ENCODE data around the gene RAD51B.
"Not testable (repeated sequence)": the region's sequence is repeated elsewhere in the genome, so short reads cannot be mapped to it uniquely, and the experiment has no call there.

Gene RAD51B

DNA sequence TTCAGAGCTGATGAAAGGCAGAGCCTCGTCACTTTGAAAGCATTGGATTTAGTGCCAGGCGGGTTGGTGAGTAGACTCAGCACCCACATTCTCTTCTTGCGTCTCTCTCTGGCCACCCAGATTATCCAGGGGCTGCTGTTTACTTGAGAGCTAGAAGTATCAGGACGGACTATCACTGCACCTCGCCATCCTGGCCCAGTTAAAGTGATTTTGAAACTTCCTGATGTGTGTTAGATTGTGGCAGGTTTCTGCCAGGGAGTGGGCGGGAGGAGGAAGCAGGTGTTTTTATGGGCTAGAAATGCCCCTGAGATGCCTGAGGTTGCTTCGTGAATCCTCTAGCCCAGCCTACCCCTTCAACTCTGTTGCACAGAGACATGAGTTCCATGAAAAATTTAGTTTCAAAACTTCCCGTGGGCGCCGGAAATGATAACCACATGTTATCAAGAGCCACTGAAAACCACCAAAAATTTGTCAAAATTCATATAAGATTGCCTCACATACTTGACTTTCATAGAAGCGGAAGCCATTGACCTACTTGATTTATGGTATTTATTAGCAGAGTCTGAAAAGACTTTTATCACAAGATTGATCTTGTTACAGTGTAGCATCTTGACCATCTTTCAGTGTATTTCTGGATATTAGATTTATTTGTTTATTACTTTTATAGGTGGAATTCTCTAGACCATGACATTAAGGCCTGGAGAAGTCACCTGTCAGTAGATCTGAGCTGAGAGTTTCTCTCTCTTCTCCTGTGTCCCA is 466.0 kb downstream of the RAD51B start:
- DNase-seq, result no peak

DNA sequence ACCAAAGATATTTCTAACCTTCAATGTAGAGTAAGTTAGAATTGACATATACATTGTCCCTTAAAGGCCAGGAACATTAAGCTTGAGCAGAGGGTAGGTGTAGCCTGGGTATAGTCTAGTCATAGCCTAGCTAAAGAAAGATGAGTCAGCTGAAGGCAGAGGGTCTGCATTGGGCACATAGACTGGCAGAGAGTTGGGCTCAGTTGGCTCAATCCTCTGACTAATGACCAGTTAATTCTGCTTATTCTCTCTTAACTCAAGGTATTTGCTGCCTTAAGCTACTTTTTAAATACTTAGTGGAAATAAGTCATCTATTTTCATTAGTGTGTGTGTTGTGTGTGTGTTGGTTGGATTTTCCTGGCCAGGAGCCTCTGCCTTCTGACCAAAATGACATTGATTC is 467.1 kb downstream of the RAD51B start:
- no peak for DNase-seq

DNA sequence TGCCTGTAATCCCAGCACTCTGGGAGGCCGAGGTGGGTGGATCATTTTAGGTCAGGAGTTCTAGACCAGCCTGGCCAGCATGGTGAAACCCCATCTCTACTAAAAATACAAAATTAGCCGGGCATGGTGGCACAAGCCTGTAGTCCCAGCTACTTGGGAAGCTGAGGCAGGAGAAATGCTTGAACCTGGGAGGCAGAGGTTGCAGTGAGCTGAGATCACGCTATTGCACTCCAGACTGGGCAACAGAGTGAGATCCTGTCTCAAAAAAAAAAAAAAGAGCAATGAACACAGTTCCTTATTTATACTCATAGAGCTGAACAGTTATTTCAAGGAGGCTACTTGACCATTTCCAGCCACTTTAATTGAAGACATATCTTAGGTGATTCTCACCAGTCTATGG is 469.9 kb downstream of the RAD51B start:
- not testable (repeated sequence) for DNase-seq

DNA sequence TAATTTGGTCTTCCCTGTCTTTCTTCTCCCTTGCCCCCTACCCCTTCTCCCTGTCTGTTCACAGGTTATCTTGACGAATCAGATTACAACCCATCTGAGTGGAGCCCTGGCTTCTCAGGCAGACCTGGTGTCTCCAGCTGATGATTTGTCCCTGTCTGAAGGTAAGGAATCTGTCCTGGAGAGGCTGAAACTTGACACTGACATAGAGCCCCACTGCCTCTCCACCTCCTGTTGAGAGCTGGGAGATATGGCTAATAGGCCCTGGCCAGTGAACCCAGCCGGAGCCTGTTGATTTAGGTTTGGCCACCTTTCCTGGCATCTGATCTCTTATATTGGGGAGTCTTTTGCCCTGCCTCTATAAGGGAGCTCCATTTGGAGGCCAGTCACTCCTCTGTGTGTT is 472.2 kb downstream of the RAD51B start:
- peak; percentile 34 for DNase-seq

DNA sequence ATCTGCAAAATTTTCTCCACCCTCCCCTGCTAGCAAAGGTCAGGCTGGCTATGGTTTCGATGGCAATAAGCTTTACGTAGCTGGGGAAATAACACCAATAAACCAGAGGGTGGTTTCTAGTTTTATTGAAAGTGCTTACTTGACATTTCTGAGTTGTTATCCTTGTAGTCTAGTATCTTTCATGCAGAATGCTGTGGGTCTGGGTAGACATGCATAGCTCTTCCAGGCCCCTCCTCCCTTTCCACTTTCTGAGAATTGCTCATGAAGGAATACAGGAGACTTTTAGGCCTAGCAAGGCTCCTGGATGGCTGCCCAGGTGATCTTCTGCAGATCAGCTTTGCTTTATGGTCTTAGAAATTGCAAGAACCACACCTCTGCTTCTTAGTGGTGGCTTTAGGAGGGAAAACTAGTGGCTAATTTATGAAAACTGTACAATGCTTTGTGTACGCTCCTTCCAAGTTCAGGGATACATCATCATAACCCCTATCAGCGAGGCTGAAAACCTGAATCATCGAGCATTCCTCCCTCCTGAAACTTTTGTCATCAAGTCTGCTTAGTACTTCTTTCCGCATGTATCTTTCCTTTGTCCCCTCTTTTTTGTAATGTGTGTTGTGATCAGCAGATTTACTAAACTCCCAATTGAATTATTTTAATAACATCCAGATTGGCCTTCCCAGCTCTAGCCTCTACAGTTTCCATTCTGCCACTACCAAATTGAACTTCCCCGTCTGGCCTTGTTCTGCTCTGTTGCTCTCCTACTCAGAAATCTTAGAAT is 473.0 kb downstream of the RAD51B start:
- no peak for DNase-seq

DNA sequence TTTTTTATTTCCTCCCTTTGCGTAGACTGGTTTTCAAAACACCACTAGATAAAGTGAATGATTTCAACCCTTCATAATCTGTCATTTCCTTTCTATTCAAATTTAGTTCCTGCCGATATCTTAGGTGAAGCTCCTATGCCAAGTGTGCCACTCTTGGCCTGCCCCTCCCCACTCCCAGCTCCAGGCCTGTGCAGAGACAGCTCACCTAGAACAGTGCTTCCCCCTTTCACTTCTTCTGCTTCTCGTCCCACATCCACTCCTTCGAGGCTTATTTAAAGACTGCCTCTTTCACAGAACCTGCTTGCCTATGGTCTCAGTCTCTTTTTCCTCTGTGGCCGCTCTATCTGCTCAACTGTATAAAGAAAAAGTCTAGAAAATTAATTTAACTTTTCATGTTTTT is 473.8 kb downstream of the RAD51B start:
- no peak for DNase-seq

DNA sequence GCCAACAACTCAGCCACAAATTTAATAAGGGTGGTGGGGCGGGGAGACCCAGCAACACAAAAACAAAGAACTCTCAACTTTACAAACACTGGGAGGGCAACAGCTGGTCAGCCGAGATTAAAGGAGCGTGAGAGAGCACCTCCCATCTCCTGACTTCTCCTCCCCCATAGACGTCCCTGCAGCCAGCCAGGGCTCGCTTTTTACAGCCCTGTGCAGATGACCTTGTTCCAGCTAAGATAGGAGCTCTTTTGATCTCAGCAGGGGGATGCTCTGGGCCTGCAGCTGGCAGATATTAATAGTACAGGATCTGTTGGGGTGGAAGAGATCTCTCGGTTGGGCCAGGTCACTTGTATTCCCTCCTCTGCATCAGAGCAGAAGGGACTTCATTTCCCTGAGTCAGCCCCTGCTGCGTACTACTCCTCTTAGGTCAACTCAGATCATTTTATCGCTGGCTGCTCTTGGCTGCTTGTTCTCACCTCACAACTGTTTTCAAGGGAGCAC is 475.8 kb downstream of the RAD51B start:
- DNase-seq, result peak; percentile 70

DNA sequence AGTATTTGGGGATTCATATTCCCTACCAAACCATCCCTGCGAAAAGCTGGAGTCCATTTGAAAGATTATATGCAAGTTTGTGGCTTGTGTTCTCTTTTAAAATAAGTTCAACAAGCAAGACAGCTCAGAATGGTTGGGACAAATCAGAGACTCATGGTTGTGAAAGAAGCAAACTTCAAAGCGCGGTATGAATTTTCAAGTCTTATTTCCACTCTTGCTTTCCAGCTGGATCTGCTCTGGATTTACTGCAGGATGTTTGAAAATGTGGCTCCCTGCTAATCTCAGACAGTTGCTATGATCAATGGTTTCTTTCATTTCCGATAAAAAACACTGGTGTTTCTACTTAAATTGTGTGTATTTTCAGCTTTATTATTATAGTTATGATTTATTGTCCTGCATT is 477.5 kb downstream of the RAD51B start:
- no peak for DNase-seq

DNA sequence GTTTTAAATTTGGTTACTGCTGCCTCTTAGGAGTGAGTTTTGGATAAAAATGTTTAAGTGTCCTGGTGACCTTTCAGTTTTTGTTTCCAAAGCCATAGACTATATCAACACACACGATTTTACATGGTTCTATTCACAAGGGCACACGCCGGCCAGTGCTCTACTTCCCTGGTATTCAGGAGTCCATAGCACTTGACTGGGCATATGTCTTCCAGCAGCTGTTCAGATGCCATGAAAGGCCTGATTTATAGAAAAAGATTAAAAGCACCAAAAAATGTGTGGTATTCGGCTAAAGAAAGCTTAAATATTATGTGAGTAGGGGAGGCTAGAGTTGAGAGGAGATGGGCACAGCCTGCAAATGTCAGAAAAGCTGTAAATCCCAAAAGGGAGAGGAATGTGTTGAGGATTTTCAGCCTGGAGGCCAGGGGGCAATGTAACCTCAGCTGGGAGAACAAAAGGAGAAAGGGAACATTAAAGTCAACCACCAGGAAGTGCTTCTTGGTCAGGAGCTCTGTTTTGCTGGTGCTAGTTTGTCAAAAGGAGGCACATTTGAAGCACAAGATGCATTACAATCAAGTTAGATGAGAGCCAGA is 478.4 kb downstream of the RAD51B start:
- DNase-seq, result no peak

DNA sequence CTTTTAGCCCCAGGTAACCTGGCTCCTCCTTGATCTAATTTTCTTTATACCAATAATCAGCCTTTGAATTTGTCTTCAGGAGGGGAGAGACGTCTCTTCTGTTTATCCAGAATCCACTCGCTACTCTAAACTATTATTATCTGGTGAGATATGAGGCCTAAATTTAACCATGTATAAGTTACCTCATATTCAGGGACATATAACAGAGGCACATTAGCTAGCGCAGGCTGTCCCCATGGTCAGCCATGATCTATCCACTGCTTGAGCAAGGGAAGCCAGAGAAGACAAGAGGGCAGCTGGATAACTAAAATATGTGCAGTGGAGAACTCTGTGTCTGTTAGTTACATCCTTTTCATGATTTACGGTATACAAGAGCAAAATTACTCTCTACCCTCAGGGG is 481.0 kb downstream of the RAD51B start:
- no peak for DNase-seq

DNA sequence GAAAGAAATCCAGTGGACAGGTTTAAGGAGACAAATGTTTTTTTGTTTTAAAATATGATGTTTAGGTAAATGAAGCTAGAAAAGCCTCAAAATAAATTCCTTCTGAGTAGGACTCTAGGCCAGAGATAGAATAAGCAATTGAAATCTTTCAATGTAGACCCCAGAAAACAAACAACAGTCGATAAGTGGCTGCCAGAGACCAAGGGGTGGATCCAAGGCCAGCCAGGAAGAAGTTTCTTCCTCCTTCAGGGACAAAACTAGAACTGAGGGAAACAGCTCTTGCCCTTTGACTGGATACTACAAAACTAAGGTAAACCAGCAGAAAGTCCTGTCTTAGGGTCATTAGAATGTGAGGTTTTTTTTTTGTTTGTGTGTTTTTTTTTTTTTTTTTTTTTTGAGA is 481.6 kb downstream of the RAD51B start:
- no peak for DNase-seq

DNA sequence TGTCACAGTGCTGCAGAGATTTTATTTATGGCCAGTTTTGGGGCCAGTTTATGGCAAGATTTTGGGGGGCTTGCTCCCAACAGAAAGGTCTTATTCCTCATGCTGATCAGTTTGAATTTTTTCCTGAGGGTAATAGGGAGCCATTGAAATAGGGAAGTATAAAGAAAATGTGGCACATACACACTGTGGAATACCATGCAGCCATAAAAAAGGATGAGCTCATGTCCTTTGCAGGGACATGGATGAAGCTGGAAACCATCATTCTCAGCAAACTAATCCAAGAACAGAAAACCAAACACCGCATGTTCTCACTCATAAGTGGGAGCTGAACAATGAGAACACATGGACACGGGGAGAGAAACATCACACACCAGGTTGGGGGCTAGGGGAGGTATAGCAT is 483.4 kb downstream of the RAD51B start:
- DNase-seq, result not testable (repeated sequence)

DNA sequence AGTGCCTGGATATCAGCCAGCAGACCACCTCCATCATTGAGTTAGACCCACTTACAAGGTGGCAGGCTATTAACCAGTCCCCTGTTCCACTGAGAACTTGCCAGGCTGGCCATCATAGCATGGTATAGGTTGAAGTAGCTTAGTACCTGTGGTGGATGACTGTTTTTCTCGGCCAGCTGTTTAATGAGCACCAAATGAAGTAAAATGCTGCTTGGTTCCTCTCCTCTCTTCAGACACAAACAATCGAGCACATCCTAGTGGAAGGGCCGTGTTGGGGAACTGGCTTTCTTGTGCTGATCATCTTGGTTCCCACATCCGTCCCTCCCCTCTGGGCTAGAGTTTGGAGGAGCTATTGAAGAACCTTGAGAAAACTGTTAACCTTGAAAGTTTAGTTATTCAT is 486.2 kb downstream of the RAD51B start:
- no peak for DNase-seq

DNA sequence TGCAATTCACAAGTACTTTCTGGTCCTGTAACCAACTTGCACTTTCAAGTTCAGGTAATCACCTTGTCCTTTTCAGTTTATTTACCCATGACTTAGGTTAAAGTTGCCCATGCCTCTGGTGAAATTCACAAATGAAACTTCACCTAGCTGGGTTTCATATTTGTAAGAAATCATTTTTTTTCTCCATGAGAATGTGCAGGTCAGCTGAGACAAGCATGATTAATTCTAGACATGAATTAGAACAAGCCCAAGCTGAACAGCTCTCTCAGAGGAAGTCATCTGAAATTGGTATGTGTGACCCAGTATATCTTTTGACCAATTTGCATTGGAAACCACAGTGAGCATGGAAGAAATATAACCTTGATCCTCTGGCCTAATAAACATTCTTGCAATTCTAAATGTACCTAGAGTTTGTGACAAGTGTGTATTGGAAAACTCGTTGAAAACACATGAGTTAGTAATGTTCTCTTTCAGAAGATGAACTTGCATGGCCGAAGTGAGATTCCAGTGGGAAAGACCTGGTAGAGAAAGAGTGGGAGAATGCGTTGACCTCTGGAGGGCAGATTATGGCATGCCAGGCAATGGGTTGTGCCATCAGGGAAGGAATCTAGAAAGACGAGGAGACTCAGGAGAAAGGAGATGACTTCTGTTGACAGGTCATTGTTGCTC is 486.8 kb downstream of the RAD51B start:
- no peak for DNase-seq

DNA sequence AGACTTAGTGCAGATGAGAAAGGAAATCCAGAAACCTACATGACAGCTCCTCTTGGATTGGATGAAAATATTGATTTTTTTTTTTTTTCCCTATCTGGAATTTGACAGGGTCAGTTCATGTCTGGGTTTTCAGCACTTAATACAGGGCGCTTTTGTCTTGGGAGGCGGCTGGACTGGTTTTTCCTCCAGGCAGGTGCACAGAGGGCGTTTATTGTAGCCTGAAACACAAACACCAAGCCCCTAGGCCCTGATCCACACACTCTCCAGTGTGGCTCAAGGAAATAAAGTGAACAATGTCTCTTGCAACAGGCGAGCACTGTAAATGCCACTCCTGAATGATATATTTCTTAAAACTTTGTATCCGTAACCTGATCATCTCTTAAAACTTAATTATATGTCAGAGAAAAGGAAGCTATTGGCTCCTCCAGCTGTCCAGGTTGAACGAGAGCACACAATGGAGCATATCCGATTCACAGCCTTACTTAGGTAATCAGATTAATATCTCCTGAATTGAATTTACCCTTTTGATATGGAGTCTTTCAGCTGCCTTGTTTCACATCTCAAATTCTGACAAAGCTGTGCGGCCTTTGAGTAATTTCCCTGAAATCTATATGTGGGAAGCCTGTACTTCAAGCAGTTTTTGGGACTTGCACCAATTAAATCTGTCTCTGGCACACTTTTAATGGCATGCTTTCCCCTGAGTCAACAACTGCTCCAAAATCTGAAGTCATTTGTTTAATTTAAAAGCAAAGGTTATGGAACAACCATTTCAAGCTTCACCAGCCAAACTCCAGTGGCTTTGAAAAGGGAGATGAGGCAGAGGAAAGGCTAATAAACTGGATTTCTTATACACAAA is 487.6 kb downstream of the RAD51B start:
- DNase-seq, result peak; percentile 85

DNA sequence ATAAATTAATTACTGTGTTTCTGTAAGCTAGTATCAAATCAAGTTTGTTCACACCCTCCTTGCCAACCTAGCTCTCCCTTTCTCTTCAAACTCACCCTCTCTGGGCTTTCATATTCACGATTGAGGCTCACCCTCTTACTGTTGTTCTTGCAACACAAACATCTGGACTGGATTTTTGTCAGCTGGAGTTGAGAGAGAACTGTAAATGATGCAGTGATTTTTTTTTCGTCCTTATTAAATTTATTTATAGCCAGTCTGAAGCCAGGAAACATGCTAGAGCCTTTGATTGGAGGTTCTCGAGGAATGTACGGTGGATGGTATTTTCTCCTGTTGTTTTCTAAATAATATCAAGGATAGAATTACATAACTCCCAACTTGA is 488.2 kb downstream of the RAD51B start:
- no peak for DNase-seq

DNA sequence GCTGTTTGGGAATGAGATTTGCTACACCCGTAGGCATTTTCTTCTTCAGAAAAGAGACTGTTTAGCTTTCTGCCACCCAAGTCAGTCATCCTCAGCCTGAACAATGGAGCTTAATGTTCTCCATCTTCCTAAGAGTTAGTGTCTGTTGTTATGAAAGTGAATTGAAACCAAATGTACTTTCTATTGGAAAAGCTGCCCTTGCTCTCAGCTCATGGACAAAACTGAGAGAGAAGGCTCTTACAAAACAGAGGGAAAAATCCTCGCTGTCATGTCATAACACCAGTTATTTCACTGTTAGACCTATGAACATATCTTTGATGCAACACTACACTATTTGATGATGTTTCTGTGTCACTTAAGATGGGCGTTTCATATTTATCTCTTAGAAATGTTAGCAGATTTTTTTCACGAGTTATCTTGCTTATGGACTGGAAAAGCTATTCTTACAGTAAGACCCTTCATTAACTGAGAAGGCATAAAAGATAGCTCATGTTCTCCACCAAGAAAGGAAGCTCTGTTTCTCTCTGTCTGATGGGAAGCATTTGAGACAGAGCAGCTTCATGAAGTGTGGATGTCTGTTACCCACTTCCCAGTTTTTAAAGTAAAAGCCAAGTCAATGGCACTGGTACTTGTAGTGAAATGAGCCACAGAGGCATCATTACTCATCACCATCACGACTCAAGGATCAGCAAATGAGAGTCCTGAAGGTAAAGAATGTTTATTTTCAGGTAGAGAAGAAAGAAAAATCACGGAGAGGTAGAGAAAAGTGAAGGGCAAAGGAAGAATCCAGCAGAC is 489.3 kb downstream of the RAD51B start:
- no peak for DNase-seq

DNA sequence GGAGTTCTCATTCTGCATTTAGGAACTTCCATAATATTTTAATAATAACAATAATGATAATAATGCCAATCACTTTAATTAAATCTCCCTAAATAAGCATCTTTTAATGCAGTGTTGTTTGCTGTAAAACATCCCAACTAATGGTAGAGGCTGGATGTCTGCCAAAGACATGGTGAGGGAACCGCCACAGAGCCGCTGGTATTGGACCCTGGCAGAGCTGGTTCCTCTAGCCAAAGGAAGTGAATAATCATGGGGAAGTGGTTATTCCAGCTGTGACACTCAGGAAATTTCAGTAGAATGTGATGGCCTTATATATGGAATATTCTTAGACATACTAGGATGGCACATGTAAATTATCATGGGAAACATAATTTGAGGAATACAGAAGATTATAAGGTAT is 490.0 kb downstream of the RAD51B start:
- DNase-seq, result no peak

DNA sequence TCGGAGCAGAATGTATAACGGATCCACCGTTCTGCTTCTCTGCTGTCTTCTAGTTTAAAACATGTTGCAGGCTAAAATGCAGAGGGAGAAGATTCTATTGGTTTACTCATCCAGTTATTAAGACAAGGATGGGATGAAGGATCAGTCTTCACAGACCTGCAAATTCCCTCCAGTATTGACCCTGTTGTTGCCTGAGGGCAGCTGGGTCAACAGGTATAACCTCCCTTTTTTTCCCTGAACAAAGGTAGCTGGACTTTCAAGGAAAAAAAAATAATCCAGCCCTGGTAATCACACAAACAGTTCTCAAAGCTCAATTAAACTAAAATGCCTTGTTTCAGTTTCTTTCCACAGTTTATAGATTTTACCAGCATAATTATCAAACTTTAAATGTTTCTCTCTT is 492.7 kb downstream of the RAD51B start:
- DNase-seq, result no peak

DNA sequence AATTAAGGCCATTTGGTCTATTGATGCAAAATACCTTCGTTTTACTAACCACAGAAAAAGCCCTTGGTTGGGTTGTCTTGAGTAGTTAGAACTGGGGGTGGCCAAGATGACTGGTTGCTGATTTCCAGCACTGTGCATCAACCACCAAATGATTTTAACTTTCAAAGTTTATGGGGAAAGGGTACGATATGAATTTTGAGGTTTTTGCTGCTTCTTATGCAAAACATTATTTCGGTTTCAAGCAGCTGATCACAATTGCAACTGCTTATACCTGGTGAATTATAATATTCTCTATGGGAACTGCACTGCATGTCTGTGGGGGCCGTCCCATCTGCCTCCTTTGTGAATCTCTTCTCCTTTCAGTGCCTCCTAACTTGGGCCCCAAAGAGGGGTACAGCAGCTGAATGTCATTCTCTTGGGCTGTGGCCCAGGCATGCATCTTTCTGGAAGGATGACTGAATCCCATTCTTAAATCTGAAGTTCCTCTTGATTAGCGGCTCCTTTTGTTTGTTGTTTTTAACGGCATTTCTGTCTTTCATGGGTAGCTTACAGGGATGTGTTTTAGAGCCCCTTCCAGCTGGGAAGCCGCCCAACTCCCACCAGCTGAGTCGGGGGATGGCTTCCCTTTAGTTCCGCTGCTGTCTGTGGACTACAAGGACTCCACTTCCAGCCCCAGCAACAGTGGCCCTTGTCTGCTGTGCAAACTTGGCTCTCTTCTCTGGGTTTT is 493.5 kb downstream of the RAD51B start:
- no peak for DNase-seq

DNA sequence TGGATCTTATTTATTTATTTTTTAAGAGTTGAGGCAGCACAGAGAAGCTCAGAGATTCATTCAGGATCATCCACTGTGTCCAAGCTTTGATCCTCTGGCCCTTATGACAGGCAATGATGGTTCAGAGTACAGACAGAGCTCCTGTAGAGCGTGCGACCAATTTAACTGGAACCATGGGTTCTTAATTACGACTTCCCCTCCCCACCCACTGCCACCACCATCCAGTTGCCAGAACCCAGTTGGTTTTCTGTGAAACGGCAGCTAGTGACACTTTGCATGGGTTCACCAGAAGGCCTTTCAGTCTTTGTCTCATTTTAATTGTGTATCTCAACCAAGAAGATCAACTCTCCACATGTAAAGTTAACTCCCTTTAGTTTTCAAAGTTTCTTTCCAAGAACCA is 495.1 kb downstream of the RAD51B start:
- no peak for DNase-seq

Data from NCI-H524 treated with DMSO at 0.1 percent for 48 hours (cell line).